NCI-H2081 (cell line): ENCODE data around the gene LUC7L2.
"Not testable (repeated sequence)": the region's sequence is repeated elsewhere in the genome, so short reads cannot be mapped to it uniquely, and the experiment has no call there.

Source experiments
- DNase-seq, 2 experiments: peaks; one replicate each; lab custom pipeline; 2025; lab: John Stamatoyannopoulos, UW

Gene LUC7L2

GRCh38 chr7:139446051-139446890, 86.6 kb downstream of the LUC7L2 start:
- DNase-seq = no peak

- no peak for DNase-seq
These were observed 91.2 kb downstream of the LUC7L2 start for GRCh38 chr7:139450851-139451250.

- DNase-seq = no peak
These were observed 91.9 kb downstream of the LUC7L2 start for GRCh38 chr7:139451638-139452037.

DNA sequence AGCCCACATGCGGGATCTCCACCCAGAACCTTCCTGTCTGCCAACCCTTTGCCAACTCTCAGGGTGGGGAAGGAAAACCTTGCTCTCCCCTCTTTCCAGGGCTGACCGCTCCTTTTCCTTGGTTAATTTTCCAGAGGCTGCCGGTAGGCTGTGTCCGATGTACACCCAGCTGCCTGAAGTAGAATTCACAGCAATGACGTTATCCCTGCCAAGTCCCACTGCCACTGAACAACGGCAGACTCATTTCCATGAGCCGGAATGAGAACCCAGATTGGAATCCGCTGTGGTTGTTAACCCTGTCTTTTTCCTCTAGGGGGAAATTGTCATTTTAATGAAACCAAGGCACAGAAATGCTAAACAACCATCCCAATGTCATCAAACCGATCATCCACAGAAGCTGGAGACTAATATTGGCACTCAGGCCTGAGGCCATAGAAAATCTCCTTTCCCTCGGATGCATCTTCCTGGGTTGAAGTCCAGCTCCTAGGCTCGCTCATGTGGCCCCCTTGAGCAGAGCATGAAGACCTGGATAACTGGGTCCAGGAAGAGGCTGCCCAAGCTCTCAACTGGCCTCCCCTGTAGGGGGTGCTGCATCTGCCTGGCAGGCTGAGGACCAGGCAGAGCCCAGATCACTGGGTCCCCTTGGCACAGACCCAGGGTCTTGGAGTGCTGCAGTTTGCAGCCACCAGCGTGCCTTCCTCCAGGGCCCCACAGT, 93.4 kb downstream of the LUC7L2 start:
- DNase-seq = no peak

DNA sequence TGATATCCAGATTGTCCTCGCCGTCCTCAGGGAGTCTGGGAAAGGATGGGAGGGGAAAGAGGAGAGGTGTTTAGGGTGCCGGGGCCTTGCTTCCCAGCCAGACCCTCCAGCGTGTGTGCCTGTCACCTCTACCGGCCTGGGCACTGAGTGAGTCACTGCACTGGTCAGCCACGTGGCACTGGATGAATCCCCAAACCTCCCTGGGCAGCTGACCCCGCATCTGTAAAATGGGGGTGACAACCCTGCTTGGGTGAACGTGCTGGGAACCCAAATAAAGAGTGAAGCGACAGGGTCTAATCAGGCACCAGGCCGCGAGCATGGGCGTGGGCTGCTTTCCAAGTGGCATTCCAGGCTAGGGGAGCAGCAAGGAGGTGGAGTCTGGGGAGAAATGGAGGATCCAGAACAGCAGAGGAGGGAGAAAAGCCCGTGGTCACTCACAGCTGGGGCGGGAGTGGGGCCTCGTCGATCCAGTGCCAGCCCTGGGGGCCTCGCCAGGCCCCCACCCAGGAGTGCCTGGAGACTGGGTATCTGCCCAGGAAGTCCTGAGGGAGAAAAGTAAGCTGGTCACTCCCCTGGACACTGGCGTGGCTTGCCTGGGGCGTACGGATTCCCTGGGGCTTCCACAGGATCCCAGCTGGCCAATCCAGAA, 94.1 kb downstream of the LUC7L2 start:
- no peak for DNase-seq

DNA sequence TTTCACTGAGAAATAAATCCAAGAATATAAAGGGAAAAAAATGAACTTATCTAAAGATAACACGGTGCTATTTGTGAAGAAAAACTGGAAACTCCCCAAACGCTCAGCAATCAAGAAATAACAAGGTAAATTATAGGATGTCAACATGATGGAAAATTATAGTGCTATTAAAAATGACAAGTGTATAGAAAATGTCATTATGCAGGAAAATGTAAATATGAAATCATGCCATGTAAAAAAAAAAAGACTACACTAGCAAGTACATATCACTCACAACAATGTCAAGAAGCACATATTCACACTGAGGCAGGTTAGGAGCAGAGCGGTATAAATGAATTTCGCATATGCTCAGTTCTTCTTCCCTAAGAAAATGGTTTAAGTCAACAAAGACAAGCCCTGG, 96.1 kb downstream of the LUC7L2 start:
- DNase-seq = peak; percentile 18 to 56

DNA sequence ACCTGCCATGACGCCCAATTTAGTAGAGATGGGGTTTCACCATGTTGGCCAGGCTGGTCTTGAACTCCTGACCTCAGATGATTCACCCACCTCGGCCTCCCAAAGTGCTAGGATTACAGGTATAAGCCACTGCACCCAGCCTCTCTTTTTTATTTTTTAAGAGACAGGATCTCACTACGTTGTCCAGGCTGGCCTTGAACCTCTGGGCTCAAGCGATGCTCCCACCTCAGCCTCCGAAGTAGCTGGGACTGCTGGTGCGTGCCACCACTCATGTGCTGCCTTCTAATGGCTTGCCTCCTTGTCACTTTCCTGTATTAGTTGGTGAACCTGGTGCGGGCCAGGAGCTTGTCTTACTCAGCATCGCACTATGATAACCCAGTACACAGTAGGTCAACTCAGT, 96.8 kb downstream of the LUC7L2 start:
- no peak for DNase-seq

GRCh38 chr7:139457153-139457946, 97.7 kb downstream of the LUC7L2 start:
- no peak for DNase-seq

DNA sequence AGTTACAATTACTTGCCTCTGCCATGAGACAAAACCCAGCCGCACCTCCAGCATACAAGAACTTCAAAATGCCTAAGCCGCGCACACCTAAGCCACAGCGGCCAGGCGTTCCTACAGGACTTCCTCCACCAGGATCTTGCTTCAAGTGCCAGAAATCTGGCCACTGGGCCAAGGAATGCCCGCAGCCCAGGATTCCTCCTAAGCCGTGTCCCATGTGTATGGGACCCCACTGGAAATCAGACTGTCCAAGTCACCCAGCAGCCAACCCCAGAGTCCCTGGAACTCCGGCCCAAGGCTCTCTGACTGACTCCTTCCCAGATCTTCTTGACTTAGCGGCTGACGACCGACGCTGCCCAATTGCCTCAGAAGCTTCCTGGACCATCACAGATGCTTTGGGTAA, 103.7 kb downstream of the LUC7L2 start:
- not testable (repeated sequence) for DNase-seq

DNA sequence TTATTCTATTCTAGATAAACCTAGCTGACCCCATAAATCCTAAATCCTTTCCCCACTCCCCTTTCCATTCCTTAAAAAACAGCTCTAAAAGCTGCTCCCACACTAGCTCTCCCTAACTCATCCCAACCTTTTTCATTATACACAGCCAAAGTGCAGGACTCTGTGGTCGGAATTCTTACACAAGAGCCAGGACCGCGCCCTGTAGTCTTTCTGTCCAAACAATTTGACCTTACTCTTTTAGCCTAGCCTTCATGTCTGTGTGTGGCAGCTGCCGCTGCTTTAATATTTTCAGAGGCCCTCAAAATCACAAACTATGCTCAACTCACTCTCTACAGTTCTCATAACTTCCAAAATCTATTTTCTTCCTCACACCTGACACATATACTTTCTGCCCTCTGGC, 104.8 kb downstream of the LUC7L2 start:
- DNase-seq = not testable (repeated sequence)

DNA sequence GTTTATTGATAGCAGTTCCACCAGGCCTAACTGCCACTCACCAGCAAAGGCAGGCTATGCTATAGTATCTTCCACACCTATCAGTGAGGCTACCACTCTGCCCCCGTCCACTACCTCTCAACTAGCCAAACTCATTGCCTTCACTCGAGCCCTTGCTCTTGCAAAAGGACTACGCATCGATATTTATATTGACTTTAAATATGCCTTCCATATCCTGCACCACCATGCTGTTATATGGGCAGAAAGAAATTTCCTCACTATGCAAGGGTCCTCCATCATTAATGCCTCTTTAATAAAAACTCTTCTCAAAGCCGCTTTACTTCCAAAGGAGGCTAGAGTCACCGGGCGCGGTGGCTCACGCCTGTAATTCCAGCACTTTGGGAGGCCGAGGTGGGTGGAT, 105.4 kb downstream of the LUC7L2 start:
- not testable (repeated sequence) for DNase-seq

GRCh38 chr7:139467729-139468128, 108.0 kb downstream of the LUC7L2 start:
- not testable (repeated sequence) for DNase-seq

GRCh38 chr7:139468281-139468680, 108.6 kb downstream of the LUC7L2 start:
- DNase-seq = not testable (repeated sequence)

DNA sequence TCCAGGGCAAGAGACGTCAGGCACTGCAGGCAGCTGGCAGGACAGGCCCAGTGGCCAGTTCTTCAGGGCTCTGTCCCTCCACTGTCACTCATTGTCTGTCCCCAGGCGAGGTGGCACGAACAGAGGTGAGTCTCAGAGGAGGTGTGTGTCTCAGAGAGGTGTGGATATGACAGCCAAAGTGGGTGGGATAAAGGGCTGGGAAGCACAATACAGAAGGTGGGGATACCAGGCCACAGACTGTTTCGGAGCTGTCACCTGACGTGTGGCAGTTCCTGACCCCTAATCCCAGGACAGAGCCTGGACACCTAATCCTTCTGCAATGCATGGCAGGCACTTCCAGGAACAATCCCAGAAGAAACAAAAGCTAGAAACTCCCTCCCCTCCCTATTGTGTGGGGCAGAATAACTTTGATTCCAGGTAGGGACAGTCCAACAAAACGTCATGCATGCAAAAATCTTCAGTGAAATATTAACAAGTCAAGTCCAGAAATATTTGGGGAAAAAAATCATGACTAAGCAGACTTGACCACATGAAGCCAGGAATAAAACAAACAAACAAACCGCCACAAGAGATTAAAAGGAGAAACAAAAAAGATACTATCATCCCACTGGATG, 112.2 kb downstream of the LUC7L2 start:
- DNase-seq = no peak
